GM21529 (cell line): ENCODE results near the gene SLC22A3.

ENCODE experiments used
- ATAC-seq: cut with Tn5 transposase; IDR thresholded peaks from one replicate; pipeline ENCODE4 v1.9.1; 2021; ENCODE audit not compliant: unreplicated experiment

The SLC22A3 gene

DNA sequence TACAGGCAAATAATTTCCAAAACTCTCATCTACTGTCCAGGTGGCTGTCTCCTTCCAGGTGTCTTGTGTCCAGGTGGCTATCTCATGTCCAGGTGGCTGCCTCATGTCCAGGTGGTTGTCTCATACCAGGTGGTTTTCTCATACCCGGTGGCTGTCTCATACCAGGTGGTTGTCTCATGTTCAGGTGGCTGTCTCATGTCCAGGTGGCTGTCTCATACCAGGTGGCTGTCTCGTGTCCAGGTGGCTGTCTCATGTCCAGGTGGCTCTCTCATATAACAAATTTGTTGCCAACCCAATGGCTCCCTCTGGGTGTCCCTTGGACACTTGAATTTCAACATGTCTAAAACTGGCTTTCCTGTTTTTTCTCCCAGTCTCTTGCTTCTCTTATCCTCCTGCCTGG is 14.3 kb upstream of the SLC22A3 start:
- no peak for ATAC-seq

DNA sequence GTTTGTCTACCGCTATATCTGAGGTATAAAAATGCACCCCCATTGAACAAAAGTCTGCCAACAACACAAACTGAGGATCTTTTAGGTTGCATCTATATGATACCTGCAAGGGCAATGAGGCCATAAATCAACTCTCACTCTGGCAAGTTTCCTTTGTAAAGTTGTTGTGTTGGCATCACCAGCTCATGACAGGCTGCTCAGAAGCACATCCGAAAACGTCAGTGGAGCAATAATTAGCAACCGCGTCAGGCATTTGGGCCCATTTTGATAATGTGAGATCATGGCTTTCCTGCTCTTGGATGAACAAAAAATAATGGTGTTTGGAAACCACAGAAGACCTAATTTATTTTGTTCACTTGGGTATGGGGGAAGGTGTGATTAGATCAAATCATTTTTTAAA is 12.0 kb upstream of the SLC22A3 start:
- ATAC-seq = no peak

GRCh38 chr6:160337301-160337700 is 10.9 kb upstream of the SLC22A3 start:
- no peak for ATAC-seq

DNA sequence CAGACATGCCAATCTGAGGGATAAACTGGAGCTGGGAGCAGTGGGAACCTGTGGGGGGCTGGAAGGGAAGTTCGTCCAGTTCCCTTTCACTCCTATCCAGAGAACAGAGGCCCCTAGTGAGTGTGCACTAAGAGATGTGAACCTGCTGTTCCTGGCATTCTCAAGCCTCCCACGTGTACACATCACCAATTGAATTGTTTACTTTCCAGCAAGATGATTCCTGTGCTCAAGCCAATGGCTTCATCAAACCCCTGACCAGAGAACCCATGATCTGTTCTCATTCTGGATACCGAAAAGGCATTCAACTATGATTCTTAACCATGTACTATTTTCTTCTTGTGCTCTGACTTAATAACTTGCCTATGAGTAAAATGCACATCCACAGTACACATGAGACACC is 10.2 kb upstream of the SLC22A3 start:
- no peak for ATAC-seq

GRCh38 chr6:160343144-160343543 is 5.0 kb upstream of the SLC22A3 start:
- ATAC-seq = no peak

DNA sequence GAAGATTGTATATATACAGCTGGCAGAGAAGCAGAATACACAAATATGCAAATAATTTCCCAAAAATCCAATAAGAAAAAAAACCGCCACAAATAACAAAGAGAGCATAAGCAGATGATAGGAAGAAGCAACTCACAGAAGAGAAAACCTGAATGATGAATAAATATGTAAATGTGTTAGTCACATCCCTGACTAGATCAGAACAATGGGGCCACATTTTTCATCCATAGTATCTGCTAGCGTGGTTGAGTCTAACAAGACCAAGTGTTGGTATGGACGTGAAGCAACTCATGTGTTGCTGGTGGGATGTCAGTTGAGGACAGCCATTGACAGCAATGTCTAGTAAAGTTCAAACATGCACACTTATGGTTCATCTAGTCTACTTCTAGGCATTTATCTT is 3.9 kb upstream of the SLC22A3 start:
- no peak for ATAC-seq

GRCh38 chr6:160347259-160348222 is 637 bp upstream of the SLC22A3 start:
- no peak for ATAC-seq

GRCh38 chr6:160349020-160349441 is 853 bp downstream of the SLC22A3 start:
- no peak for ATAC-seq

DNA sequence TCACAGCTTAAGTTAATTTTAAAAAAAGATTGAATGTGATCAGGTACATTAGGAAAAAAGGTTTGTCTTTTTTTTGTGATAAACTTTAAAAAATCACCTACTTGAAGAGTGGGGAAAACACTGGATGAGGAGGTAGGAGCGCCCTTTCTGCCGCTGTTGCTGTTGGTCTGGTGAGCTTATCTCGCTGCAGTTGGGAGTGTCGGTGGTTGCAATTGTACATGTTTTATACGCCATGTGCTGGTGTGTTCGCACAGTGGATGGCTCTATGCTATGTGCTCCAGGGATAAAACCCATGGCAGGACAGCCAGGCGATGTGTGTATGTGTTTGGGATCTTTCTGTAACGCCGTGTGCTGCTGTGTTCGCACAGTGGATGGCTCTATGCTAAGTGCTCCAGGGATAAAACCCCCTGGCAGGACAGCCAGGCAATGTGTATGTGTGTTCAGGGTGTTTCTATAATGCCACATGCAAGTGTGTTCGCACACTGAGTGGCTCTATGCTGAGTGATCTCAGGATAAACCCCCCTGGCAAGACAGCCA is 1.7 kb downstream of the SLC22A3 start:
- ATAC-seq = no peak

GRCh38 chr6:160353950-160354496 is 5.8 kb downstream of the SLC22A3 start:
- ATAC-seq = no peak

DNA sequence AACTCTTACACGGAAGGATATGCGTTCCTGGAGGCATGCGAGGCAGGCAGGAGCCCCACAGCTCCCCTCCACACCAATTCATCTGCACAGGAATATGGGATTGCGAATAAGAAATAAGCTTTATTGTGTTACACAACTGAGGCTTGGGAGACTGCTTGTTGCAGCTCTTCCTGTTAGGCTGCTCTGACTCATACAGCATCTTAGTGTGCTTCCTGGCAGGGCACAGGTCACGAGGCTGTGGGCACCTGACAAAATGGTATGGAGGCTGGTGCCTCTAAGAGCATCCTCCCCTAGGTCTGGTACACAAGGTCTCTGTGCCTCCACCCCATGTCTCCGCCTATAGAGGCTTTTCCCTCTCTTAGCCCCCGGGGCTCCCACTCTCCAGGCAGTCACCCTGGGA is 6.8 kb downstream of the SLC22A3 start:
- no peak for ATAC-seq

- no peak for ATAC-seq
These were observed 8.0 kb downstream of the SLC22A3 start for GRCh38 chr6:160356074-160356744.

DNA sequence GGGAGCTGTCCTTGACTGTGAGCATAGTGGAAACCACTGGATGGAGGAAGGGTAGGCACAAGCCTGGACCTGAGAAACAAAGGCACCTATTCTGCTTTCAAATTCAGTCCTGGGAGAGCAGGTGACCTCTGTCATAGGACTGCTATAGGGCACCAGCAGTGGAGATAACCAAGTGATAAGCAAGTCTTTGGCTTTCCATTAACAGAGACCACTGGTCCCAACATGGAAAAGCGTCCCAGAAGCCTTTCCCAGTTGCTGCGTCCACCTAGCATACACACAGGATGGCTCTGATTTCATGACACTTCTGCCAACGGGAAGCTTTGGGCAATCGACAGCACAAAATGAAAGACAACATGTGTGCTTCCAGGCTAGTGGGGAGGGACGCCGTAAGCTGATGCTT is 8.9 kb downstream of the SLC22A3 start:
- ATAC-seq = no peak

DNA sequence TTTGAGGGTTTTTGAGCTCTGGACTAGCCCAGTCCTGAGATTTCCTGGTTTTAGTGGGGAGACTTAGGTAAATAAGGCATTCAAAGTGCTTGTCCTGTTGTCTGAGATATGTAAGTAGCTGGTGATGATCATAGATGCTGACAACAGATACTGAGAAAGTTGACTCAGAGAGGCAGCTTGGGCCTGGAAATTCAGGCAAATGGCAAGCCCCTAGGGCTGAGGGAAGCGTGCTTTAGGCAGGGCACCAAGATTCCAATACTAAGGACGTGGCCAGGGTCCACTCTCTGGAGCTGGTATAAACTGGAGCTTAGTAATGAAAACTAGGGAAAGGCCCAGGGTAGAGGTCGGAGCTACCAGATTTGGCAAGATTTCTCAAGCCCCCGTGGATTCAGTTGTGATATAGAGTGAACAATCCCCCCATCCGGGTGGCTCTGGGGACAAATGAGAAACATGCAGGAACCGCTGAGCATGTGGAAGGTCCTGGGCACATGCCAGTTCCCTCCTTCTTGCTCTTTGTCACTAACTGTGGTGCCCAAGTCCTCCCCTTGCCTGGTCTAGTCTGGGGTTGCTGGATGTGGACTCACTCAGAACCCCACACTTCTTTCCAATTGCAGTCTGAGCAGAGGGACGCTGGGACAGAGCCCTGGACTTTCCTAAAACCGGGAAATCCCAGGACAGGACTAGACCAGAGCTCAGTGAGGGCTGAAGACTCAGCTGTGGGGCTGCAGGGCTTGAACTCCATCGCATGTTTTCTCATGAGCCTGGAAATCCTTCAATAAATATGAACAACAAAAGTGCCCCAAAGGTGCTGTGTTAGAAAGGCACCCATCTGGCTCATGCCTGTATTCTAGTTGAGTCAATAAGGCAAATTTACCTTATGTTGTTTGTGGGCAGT is 10.3 kb downstream of the SLC22A3 start:
- no peak for ATAC-seq

- ATAC-seq = no peak
These were observed 12.8 kb downstream of the SLC22A3 start for GRCh38 chr6:160360955-160361354.

- no peak for ATAC-seq
These were observed 14.4 kb downstream of the SLC22A3 start for GRCh38 chr6:160362556-160362955.

- ATAC-seq = no peak
These were observed 15.1 kb downstream of the SLC22A3 start for GRCh38 chr6:160363016-160363996.

DNA sequence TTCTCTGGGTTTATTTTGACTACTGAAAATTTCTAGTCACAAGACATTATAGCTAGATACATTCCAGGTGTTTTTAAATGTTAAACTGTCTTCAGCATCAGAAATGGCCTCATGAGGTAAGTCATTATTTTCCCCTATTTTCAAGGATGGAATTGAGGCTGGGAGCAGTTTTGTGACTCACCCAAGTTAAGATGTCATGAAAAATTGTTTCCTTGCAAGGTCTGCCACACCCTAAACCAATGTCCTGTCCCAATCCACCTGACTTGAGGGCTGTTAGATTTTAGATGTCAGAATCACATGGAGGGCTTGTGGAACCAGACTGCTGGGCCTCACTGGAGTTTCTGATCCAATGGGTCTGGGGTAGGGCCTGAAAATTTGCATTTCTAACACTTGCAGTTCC is 16.9 kb downstream of the SLC22A3 start:
- no peak for ATAC-seq

GRCh38 chr6:160367798-160368547 is 19.8 kb downstream of the SLC22A3 start:
- no peak for ATAC-seq
